ENCODE measurements around the gene PODN. TPM values are rescaled to one million over a fixed set of nuclear protein-coding genes. Genes with fewer than 3 reads are reported as not detected.

Gene PODN
- total and polyA plus RNA-seq, 2 donors (not counting 3 experiments of a cell fraction or from before 2014, with no cell fraction given) = 1.3 to 1.5 TPM

DNA sequence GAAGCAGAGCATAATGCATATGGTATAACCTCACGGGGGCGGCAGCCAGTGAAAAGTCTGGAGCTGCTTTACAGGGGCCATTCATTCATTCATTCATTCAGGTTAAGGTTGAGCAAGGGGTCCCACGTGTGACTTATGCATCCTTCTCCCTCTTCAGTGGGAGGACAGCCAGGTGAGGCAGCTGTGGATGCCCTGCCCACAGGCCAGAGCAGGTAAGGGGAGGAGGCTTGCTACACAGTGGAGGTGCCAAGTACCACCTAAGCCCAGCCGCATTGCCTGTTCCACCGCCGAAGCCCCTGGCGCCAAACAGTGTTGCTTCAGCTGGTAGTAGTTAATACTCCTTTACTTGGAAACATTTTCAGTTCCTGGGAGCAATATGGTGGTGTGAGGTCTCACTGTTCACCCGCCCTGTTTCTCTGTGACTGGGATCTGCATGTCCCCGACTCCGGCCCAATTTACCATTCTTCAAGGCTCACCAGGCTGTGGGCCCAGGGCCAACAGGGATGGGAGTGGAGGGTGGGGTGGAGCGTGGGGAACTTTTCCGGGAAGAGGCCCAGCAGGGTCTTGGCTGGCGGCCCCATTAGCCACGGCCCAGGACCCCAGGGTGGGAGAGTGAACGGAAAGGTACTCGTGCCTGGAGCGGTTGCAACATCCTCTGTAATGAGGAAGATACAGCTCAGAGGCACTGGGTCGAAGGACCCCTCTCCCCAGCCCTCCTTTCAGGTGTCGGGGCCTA is 722 bp upstream of the PODN start:
- no peaks in the 10 kb centered on the region for H3K9me3 ChIP-seq (replicated peaks; ENCODE audit: control insufficient read depth, insufficient read depth, low read length)
- no peaks in the 10 kb centered on the region for H3K36me3 ChIP-seq (ENCODE audit: control insufficient read depth in 2 of 2, extremely low read depth in 1 of 2, insufficient read depth in 2 of 2, low read length in 2 of 2)
- peaks cover 6 to 31% of the 10 kb centered on the region in 2 experiments for H3K27me3 ChIP-seq (ENCODE audit: control insufficient read depth in 2 of 2, insufficient read depth in 2 of 2, low read length in 2 of 2)
- H2AFZ ChIP-seq (ENCODE audit: low read depth, low read length) = peak overlapping the region; percentile 41
- no peak overlapping the region for H3K27ac ChIP-seq (ENCODE audit: insufficient read depth, low read depth, low read length)
- TF ChIP-seq, protein P1, sequence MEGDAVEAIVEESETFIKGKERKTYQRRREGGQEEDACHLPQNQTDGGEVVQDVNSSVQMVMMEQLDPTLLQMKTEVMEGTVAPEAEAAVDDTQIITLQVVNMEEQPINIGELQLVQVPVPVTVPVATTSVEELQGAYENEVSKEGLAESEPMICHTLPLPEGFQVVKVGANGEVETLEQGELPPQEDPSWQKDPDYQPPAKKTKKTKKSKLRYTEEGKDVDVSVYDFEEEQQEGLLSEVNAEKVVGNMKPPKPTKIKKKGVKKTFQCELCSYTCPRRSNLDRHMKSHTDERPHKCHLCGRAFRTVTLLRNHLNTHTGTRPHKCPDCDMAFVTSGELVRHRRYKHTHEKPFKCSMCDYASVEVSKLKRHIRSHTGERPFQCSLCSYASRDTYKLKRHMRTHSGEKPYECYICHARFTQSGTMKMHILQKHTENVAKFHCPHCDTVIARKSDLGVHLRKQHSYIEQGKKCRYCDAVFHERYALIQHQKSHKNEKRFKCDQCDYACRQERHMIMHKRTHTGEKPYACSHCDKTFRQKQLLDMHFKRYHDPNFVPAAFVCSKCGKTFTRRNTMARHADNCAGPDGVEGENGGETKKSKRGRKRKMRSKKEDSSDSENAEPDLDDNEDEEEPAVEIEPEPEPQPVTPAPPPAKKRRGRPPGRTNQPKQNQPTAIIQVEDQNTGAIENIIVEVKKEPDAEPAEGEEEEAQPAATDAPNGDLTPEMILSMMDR (IDR thresholded peaks at IDR 0.05; ENCODE audit: extremely low read depth in 1 of 2, insufficient read depth in 1 of 2, low read depth in 1 of 2, low read length in 2 of 2) = no peak
- no peak for TF ChIP-seq JUN (IDR thresholded peaks at IDR 0.05; ENCODE audit: borderline replicate concordance, insufficient read depth, insufficient read length, low read depth)
- TF ChIP-seq FOS (IDR thresholded peaks at IDR 0.05; ENCODE audit: borderline replicate concordance, insufficient read depth, low read length) = no peak
- TF ChIP-seq EZH2 (IDR thresholded peaks at IDR 0.05; ENCODE audit: borderline replicate concordance, low read depth, low read length, severe bottlenecking) = peak; percentile 17
- no peak overlapping the region for H3K9ac ChIP-seq (replicated peaks; ENCODE audit: extremely low read depth, insufficient read depth, low read length)
- DNase-seq (ENCODE audit: low read depth, low spot score) (no peak), FAIRE-seq (no peak)
- no TSS peak for BruUV-seq (replicated peaks)
- peak overlapping the region in 2 of 3 experiments; percentile 23 to 47 for H3K4me3 ChIP-seq (replicated peaks in 1 of 3; ENCODE audit: insufficient read depth in 1 of 3, low read depth in 1 of 3, low read length in 3 of 3)
- ChIA-PET CTCF (interaction anchor here (0.6 to 3.5 kb wide), 5 partner anchors 12 to 121 kb away, joined by 3 to 26 read pairs (median 3); no protein-coding TSS in a partner anchor), POLR2A (interaction anchor here (0.6 kb wide), 2 partner anchors 35 to 103 kb away, joined by 3 read pairs; no protein-coding TSS in a partner anchor)
- dilution Hi-C loops (cut with MboI; ENCODE audit: extremely low pct_ligation_motif_present, low sequenced_read_pairs) (no loop called here), intact Hi-C loops (cut with micrococcal nuclease) (no loop called here)
- H4K20me1 ChIP-seq (replicated peaks; ENCODE audit: control insufficient read depth, extremely low read depth, insufficient read depth, low read length) = no peaks in the 10 kb centered on the region
- H3K9me1 ChIP-seq (replicated peaks; ENCODE audit: control insufficient read depth, extremely low read depth, insufficient read depth, low read length) = no peaks in the 10 kb centered on the region
- H3K4me1 ChIP-seq (ENCODE audit: control insufficient read depth, extremely low read depth, insufficient read depth, low read length) = peaks cover 8% of the 10 kb centered on the region
- peak overlapping the region; percentile 52 for H3K4me2 ChIP-seq (ENCODE audit: insufficient read depth, low read length)
- H3K79me2 ChIP-seq (ENCODE audit: control insufficient read depth, insufficient read depth, low read length) = no peaks in the 10 kb centered on the region
